Fibroblast of skin of left quadriceps (primary cell): Measurements from ENCODE around the gene HSD17B7.
A peak's percentile ranks its signal among the peaks of the same experiment; 100 is the strongest.

ENCODE experiments used
- DNase-seq, 2 experiments: peaks; one replicate each; pipeline ENCODE4 v3.0.0-alpha.2; 2013; ENCODE audit warnings: low read depth in 2 of 2

HSD17B7 gene

GRCh38 chr1:162856260-162856659, 65.8 kb downstream of the HSD17B7 start:
- peak; percentile 56 to 63 for DNase-seq

GRCh38 chr1:162857850-162858249, 67.3 kb downstream of the HSD17B7 start:
- no peak for DNase-seq

- DNase-seq: no peak
Measured at GRCh38 chr1:162859191-162859590, 68.7 kb downstream of the HSD17B7 start.

- DNase-seq: no peak
Measured at GRCh38 chr1:162861101-162861500, 70.6 kb downstream of the HSD17B7 start, which contains the start of gene CCDC190. Gene CCDC190 (minus strand): TSS chr1:162861175. CDS start chr1:162859646, 1,529 bp downstream.

- no peak for DNase-seq
Measured at GRCh38 chr1:162861625-162862024, 71.1 kb downstream of the HSD17B7 start.
